ENCODE results near the gene BCL2L1.

GRCh38 chr20:31687777-31688176 is 34.9 kb downstream of the BCL2L1 start:
- TF ChIP-seq CTCF (conservative IDR thresholded peaks at IDR 0.05; ENCODE audit: low read depth, low read length) (no peak), EZH2 (IDR thresholded peaks at IDR 0.05; ENCODE audit: low read length, unreplicated experiment) (no peak)

Measured in PC-3 (cell line).